ENCODE results near the gene LRMDA.

- TF ChIP-seq CTCF (IDR thresholded peaks at IDR 0.05; ENCODE audit: extremely low read depth in 1 of 2, insufficient read depth in 1 of 2, low read depth in 1 of 2, low read length in 2 of 2) (no peak), POLR2A (IDR thresholded peaks at IDR 0.05; ENCODE audit: low read depth, low read length) (no peak), FOS (IDR thresholded peaks at IDR 0.05; ENCODE audit: borderline replicate concordance, insufficient read depth, low read length) (no peak)
These were observed 896.9 kb downstream of the LRMDA start for GRCh38 chr10:76328348-76328747.
